DMS 273 treated with DMSO at 0.1 percent for 48 hours (cell line): ENCODE data around the gene KIF21A.

Experiments
- DNase-seq: peaks from one replicate; lab custom pipeline; 2025; lab: John Stamatoyannopoulos, UW

Gene KIF21A

DNA sequence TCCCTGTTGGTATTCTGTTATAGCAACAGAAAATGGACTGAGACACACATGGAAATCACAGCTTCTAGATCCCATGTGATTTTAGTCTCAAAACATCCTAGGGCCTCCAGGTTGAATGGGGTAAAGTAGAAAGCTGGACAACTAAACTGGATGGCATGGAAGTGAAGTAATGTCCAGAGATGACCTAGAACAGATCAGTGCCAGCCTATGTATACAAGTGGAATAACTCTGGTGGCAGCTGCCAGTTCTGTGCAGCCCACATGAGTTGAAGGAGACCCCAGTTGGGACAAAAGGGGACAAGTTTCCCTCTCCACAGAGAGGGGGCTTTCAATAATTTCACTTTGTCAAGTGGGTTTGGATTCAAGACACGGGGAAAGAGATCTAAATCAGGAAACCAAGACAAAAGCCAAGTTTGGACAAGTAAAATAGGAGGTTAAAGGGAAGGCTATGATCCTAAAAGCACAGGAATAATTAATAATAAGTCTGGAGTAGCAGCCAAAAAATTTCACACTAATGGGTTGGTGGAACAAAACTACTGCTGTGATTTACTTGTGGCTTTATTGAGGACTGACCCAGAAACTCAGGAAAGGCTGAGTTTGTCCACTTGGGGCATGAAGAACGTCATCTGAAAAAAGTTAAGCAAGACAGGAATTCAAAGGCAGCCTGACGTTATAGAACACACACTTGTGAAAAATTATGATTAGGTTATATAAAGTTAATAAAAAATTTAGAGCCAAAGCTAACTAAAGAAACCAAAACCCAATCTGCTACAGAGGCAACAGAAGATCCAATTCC lies 11.7 kb downstream of the KIF21A start:
- no peak for DNase-seq

DNA sequence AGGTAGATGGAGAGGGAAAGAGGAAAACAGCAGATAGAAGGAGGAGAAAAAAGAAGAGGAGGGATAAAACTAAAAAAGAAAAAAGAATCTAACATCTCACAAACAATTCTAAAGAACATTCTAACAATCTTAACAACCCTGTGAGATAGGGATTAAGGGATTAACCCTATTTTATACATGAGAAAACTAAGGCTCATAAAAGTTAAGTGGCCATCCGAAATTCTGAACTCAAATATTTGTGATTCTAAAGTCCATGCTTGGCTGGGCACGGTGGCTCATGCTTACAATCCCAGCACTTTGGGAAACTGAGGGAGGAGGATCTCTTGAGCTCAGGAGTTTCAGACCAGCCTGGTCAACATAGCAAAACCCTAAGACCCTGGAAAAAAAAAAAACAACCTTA lies 13.1 kb downstream of the KIF21A start:
- no peak for DNase-seq

DNA sequence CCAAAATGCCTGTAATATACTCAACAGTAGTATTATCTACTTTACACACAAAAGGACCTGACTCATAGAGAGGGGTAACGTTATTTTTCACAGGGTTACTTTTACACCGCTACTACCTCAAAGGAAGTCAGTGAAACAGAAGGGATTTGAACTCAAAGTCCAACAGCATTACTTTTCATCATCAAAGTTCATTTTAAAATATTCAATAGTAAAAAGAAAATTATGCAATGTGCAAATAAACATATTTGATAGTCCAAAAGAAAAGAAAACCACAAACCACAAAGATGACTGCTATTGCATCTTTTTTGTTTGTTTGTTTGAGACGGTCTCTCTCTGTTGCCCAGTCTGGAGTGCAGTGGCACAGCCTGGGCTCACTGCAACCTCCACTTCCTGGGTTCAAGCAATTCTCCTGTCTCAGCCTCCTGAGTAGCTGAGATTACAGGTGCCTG lies 15.5 kb downstream of the KIF21A start:
- DNase-seq: no peak

DNA sequence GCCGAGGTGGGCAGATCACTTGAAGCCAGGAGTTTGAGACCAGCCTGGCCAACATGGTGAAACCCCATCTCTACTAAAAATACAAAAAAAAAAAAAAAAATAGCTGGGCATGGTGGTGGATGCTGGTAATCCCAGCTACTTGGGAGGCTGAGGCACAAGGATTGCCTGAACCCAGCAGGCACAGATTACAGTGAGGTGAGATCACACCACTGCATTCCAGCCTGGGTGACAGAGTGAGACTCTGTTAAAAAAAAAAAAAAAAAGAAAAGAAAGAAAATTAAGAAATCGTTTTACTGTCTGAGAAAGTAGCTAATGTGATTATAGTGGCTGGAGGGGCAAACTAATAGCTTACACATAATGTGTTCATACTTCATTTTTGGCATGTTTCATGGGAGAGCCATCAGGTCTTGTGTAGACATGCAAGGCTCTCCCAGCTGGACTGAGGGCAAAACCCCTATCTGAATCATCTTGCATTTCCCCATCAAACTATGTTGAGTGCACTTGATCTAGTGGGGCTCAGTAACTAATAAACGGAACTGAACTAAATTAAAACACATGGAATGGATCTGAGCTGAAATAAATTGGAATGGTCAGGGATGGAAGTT lies 16.2 kb downstream of the KIF21A start:
- no peak for DNase-seq

DNA sequence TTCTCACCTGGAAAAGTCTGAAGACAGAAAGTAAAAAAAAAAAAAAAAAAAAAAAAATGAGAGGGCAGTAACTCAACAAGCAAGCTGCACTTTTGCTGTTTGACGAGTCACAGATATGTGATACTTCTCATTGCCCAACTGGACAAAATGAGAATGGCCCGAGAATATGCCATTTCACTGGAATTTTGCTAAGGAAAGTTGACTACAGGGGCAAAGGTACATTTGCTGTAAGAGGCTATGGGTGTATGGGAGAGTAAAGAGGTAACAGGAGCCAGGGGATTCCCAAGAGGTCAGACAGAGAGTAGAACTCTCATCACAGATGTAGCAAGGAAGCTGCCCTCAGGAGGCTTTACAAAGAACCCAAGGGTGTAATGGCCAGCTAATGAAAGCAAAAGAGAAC lies 22.9 kb downstream of the KIF21A start:
- DNase-seq: no peak

DNA sequence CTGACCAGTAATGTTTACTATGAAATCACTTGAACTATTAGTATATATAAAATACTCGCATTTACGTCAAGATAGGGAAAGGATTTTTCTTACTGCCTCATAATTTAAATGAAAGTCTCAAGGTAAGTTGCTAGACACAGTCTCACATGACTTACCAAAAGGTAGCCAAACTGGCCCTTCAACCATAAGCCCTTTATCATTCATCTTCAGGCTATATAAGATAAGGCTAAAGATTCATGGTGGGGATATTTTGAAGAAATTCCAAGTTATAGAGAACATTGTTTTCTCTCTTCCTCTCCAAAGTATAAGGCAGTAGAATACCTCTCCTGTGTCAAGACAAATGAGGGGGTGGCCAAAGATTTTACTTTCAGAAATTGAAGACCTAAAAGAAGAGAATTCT lies 23.4 kb downstream of the KIF21A start:
- no peak for DNase-seq

DNA sequence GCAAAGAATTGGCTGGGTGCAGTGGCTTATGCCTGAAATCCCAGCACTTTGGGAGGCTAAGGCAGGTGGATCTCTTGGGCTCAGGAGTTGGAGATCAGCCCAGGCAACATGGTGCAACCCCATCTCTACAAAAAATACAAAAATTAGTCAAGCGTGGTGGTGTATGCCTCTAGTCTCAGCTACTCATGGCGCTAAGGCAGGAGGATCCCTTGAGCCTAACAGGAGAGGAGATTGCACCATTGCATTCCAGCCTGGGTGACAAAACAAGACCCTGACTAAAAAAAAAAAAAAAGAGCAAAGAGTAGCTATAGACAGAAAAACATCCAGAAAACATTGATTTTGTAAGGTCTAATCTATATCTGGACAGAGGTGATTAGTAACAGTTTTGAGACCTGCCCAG lies 25.0 kb downstream of the KIF21A start:
- no peak for DNase-seq

DNA sequence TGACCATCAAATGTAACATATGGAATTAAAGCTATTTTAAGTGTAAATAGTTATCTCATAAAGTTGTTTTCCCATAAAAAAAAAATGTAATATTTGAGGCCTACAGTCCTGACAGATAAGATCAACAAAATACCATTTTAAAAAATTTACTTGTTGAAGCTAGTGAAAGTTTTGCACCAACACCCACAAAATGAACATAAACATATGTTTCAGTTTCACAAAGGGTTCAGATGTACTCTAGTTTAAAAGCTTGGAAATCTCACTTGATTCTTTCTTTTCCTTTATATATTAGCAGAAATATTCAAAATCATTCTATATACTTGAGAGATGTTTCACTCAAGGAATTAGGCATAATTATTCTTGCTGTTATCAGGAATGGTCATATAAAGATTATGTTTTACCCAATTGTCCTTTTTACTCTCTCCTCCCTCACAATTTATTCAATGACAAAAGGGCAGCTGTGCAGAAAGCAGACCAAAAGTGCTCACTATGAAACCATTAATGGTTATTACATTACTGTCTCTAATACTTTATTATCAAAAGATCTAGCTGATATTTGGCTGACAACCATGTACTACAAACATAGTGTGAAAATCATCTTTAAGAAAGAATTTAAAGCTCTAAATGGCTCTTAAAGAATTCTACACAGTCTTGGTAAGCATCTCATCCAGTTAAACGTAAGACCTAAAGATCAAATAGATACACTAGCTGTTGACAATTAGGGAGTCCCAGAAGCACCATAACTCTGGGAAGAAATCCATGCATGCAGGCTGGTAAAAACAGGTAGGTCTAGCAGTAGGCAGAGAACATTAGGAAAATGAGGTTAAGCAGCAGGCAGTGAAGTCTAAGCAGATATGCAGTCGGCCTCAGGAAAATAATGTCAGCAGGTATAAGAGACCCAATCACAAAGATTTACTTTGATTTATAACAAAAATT lies 28.8 kb downstream of the KIF21A start:
- no peak for DNase-seq

DNA sequence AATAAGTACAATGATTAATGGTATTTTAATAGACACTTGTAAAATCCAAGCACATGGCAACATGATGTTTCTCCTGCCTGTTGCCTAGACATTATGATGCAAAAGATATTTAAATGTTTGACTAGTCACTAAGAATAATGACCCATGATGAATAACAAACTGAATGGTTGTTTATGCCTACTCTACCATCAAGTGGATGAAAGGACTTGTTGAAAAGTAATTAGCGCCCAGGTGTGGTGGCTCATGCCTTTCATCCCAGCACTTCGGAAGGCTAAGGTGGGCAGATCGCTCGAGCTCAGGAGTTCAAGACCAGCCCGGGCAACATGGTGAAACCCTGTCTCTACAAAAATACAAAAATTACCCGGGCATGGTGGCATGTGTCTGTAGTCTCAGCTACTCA lies 30.7 kb downstream of the KIF21A start:
- DNase-seq: no peak

DNA sequence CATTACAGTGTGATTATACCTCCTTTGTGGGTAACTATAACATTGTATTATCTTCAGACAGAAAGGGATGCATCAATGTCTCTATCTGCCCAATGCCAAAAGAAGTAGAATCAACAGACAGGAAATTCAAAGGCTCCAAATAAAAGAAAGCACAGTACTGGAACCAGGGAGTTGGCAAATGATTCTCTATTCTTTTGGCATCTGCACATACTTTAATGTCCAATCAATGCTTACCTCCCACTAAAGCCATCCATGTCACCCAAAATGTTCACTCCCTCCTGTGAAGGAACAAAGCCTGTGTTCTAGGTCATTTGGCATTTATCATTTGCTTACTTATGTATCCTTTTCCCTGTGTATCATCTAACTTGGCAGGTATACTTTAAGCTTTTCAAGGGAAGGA lies 36.7 kb downstream of the KIF21A start:
- DNase-seq: no peak

DNA sequence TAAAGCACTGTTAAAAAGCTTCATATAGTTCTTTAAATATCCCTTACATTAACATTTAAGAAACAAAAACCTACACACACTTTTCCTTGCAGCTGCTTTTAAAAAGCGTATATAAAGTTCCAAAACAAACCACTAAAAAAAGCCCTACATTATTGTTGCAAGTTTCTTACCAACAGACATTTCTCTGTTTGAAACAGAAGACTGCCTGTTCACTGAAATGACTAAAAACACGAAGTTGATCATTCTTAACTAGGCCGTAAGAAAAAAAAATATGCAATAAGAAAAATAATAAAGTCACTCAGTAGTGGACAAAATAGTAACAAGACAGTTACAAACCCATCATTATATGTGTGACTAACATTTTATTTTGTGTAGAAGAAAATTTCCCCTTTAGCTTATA lies 37.3 kb downstream of the KIF21A start:
- no peak for DNase-seq

DNA sequence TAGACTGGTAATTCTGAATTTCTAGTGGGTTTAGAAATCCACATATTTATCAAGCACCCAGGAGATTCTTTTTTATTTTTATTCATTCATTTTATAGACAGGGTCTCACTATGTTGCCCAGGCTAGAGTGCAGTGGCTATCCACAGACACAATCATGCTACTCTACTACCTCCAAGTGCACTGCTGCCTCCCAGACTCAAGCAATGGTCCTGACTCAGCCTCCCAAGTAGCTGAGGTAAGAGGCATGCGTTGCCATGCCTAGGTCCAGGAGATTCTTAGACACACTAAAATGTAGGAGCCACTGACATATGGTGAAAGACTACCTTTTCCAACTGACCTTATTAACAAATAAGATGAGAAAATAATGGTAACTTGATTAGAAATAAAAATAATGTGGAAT lies 38.9 kb downstream of the KIF21A start:
- DNase-seq: no peak

DNA sequence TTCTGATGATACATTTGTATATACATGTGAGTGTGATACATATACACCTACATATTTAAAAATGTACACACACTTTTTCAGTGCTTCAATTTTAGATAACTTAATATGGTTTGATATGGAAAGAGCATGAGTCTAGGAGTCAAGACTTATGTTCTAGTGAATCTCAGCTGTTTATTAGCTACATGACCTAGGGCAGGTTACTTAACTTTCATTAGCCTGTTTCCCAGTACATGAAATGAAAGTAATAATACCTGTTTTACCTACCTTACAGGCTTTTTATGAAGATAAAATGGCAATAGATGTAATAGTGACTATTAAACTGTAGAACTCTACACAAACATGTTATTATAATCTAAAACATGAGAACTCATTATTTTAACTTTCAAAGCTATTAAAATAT lies 39.5 kb downstream of the KIF21A start:
- no peak for DNase-seq

DNA sequence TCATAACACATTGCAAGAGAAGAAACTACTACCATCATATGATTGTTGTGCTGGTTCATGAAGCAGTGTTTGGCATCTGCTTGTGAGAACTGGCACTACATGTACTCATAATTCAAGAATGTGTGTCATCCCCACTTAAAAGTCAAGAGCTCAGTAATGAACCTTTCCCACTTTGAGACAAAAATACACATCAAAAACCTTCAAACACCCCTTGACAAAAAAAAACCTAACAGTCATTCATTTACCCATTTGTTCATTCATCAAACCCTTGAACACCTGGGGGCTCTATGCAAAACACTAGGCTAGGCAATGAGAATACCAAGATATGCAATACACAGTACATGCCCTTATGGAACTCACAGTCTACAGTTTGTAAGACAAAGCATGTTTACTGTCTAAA lies 40.0 kb downstream of the KIF21A start:
- DNase-seq: no peak

DNA sequence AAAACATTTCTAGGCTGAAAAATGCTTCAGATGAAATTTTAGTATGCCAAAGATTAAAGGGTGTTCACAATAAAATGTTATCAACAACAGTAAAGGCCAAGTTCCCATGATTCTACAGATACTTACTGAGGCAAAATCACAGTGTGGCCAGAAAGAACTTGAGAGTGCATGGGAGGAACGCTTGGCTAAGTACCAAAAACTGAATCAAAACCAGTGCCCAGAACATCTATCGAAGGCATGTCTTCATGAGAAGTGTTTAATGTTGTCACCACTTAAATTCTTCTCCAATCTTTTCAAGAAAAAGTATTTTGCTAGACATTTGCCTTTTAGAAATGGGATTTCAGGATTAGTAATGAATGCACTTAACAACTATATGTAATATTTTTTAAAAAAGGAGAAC lies 41.5 kb downstream of the KIF21A start:
- no peak for DNase-seq

DNA sequence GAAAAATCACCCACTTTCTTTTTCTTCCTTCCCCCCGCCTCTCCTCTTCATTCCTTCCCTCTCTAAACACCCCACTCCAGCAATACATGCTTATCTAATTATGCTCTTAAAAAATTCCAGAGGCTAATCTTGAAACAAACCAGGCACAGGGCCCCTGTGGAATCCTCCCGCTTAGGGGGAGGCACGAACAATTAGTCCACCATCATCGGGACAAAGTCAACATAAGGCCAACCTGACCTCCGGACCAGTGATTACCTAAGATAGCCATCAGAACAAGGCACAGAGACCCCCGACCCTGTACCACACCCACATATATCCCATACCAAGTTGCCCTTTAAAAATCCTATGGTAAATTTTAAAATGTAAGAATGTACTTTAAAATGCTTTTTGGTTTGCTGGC lies 47.1 kb downstream of the KIF21A start:
- no peak for DNase-seq

DNA sequence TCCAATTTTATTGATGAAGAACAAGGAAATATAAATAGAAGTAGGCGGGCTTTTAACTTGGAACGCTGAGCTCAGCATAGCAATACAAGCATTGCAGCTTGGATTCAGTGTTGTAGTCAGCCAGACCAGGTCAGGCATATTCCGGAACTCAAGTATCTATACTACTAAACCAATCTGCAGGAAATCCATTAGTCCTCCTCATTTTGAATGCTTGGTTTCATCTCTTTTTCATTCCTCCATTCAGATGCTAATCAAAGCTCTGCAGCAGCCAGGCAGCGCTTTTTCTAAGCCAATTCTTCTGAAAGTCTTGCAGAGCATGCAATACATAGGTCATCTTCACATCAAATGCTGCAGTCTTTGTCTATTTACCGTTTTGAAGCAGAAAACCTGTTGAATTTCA lies 49.0 kb downstream of the KIF21A start:
- DNase-seq: no peak

DNA sequence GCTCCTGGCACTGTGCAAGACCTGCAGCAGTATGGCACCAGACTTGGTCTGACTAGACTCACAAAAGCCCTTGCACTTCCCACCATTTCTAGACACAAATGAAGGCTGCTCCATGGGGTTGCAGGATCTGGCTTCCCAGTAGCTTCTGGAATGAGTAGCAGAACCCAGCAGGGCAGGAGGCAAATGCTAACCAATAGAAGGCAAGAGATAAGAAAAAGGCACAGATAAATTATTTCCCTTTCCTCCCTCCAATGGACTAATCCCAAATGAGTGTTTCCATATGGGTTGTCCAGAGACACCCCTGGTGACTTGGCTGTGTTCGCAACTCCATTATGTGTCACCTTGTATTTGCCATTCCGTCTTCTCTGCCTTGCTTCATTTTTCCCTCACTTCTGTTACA lies 49.7 kb downstream of the KIF21A start:
- DNase-seq: no peak

DNA sequence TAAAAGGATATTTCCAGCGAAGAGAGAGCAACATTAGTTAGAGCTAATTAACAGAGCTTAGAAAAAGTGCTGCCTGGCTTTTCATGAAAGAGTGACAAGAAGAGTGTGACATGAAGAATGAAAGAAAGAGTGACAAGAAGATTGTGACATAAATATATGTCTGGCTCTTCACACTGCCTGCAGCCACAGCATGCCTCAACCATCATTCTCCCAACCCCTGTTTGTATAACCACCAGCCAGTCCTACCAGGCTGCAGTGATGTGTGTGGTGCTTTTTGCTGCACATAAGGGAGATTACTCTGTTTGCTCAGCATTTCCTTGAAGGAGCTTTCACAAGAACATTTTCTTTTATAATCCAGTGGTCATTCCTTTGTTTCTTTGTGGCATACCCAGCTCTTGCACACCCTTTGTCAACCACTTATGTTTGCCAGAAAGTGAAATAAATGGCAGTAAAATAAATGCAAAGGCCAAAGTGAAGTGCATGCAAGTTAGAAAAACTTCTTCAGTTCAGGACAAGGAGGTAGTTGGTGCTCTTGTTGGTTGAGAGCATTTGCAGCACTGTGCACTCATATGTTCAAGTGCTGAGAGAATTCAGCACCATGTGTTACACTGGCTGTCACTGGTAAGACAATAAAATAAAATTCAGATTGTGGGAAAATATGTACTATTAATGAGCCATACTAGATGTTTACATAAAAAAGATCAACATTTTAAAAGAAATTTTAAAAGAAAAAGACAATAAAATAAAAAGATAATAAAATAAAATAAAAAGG lies 50.6 kb downstream of the KIF21A start:
- DNase-seq: no peak

DNA sequence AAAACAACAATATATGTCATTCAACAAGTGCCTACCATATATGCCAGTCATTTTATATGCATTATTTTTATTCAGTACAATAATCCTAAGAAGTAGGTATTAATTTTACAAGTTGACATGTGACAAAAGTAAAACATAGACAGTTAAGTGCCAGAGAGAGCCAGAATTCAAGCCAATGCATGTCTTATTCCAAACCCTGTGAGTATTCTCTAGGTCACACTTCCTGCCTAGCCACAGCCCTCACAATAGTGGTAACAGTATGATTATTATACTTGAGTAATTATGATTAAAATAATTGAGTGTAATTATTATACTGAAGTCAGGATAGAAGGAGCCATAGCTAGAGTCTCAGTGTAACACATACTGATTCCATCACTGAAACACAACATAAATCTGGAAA lies 52.2 kb downstream of the KIF21A start:
- no peak for DNase-seq

DNA sequence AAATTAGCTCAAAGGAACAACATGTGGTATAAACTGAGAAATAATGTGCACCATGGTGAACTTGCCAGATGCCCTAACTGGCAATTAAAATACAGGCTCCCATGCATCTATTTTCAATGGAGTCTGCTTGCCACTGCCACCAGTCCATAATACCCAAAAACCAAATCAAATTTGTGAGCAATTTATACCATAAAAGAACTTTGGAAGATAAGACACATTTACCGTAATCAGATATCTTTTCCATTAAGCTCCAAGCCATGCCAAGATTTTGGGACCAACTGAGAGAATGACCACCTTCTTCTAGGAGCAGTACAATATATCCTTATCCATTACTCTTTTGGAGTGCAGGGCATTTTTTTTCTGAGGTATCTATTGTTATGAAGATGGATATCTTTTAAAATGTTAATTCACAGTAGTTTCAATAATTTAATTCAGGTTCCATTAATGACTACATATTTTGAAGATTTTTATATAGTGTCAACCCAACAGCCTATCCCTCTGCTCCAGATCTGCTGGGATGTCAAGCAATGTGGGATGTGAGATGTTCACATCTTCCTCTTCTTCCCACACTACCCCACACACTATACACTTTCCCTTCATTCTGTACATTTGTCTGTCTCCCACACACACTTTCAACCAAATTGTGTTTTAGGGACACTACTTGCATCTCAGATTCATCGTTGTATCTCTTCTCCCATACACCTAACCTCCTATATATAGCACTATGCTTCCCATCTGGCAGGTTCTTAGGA lies 53.3 kb downstream of the KIF21A start:
- no peak for DNase-seq
